Measurements from ENCODE around the gene EXOC2.

- TF ChIP-seq, protein P1, sequence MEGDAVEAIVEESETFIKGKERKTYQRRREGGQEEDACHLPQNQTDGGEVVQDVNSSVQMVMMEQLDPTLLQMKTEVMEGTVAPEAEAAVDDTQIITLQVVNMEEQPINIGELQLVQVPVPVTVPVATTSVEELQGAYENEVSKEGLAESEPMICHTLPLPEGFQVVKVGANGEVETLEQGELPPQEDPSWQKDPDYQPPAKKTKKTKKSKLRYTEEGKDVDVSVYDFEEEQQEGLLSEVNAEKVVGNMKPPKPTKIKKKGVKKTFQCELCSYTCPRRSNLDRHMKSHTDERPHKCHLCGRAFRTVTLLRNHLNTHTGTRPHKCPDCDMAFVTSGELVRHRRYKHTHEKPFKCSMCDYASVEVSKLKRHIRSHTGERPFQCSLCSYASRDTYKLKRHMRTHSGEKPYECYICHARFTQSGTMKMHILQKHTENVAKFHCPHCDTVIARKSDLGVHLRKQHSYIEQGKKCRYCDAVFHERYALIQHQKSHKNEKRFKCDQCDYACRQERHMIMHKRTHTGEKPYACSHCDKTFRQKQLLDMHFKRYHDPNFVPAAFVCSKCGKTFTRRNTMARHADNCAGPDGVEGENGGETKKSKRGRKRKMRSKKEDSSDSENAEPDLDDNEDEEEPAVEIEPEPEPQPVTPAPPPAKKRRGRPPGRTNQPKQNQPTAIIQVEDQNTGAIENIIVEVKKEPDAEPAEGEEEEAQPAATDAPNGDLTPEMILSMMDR (IDR thresholded peaks at IDR 0.05 in 8 of 11, conservative IDR thresholded peaks at IDR 0.05 in 3 of 11), result peak in 1 of 11 experiments; percentile 12
- TF ChIP-seq POLR2A (IDR thresholded peaks at IDR 0.05), result no peak
- TF ChIP-seq POLR2AphosphoS5 (IDR thresholded peaks at IDR 0.05), result no peak
Observed at GRCh38 chr6:558089-558488, 134.8 kb downstream of the EXOC2 start.

Data from spleen (tissue), 7 donors.